NB4 (cell line): ENCODE measurements around the gene LRRC27.

Experiments
- CTCF ChIP-seq: IDR thresholded peaks from one replicate; pipeline ENCODE4 v1.5.1; 2012; ENCODE audit warnings: low read depth, low read length
- MAX ChIP-seq: IDR thresholded peaks from 2 replicates; pipeline ENCODE4 v1.6.1; 2011; ENCODE audit warnings: low read depth, low read length
- POLR2A ChIP-seq: IDR thresholded peaks from 2 replicates; pipeline ENCODE4 v1.6.1; 2011; ENCODE audit warnings: mild to moderate bottlenecking; ENCODE audit not compliant: insufficient read length; ENCODE audit errors: extremely low read depth

- TF ChIP-seq CTCF = no peak
- no peak for TF ChIP-seq MAX
- no peak for TF ChIP-seq POLR2A
These were observed 18.1 kb upstream of the LRRC27 start for GRCh38 chr10:132313865-132314264.
